ENCODE measurements around the gene ATP2B2.

GRCh38 chr3:10396931-10397330 lies 108.5 kb downstream of the ATP2B2 start:
- TF ChIP-seq CTCF (IDR thresholded peaks at IDR 0.05; ENCODE audit: poor library complexity), result no peak
- TF ChIP-seq EZH2phosphoT487 (IDR thresholded peaks at IDR 0.05; ENCODE audit: low read depth, severe bottlenecking, unreplicated experiment), result no peak
- TF ChIP-seq EZH2 (IDR thresholded peaks at IDR 0.05; ENCODE audit: borderline replicate concordance), result no peak
